Stimulated activated CD8-positive, alpha-beta memory T cell treated with anti-CD3 and anti-CD28 coated beads, Interleukin-12 subunit alpha, Interleukin-12 subunit beta, amount 100 ng/mL, for 1 hour (primary cell): Measurements from ENCODE around the gene CORO7.

Experiments used
- DNase-seq: peaks from one replicate; pipeline ENCODE4 v3.0.0-alpha.2; 2020; ENCODE audit warnings: low read depth

The CORO7 gene

DNA sequence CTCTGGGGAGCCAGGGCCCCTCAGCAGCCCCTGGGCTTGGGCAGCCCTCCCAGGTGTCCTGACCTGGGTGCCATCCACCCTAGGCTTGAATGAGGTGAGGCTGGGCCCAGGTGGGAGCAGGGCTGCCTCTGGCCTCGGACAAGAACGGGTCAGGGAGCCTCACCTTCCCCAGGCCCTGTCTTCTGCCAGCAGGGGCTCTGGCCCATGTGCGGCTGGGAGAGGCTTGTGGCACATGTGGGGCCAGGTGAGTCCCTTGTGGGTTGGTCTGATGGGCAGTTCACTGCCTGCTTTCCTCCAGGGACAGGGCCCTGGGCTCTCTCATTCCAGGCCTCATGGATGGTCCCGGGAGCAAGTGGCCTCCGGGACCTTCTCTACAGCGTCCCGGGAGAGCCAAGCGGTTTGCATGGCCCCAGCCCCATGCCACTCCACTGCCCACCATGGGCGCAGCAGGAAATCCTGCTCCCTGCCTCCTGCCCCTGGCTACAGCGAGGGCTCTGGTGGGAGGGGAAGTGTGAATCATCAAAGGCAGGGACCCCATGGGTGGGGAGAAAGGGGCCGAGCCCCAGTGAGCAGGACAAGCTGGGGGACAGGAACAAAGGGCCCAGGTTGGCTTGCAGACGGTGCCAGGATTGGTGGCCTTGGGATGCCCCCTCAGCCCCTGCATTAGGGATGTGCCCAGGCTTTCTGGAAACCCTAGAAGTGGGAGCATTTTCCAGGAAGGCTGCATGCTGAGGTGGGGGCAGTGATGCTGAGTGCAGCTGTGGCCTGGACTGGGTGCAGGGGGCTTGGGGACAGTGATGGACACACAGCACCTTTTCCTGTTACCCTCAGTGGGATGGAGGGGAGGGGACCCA is 32.6 kb downstream of the CORO7 start:
- DNase-seq: no peak

DNA sequence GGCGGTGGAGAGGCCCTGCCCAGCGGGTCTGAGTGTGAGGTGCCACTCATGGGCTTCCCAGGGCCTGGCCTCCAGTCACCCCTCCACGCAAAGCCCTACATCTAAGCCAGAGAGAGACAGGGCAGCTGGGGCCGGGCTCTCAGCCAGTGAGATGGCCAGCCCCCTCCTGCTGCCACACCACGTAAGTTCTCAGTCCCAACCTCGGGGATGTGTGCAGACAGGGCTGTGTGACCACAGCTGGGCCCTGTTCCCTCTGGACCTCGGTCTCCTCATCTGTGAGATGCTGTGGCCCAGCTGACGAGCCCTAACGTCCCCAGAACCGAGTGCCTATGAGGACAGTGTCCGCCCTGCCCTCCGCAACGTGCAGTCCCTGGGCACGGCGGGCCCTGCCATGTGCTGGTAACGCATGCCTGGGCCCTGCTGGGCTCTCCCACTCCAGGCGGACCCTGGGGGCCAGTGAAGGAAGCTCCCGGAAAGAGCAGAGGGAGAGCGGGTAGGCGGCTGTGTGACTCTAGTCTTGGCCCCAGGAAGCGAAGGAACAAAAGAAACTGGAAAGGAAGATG is 33.5 kb downstream of the CORO7 start:
- DNase-seq: no peak

DNA sequence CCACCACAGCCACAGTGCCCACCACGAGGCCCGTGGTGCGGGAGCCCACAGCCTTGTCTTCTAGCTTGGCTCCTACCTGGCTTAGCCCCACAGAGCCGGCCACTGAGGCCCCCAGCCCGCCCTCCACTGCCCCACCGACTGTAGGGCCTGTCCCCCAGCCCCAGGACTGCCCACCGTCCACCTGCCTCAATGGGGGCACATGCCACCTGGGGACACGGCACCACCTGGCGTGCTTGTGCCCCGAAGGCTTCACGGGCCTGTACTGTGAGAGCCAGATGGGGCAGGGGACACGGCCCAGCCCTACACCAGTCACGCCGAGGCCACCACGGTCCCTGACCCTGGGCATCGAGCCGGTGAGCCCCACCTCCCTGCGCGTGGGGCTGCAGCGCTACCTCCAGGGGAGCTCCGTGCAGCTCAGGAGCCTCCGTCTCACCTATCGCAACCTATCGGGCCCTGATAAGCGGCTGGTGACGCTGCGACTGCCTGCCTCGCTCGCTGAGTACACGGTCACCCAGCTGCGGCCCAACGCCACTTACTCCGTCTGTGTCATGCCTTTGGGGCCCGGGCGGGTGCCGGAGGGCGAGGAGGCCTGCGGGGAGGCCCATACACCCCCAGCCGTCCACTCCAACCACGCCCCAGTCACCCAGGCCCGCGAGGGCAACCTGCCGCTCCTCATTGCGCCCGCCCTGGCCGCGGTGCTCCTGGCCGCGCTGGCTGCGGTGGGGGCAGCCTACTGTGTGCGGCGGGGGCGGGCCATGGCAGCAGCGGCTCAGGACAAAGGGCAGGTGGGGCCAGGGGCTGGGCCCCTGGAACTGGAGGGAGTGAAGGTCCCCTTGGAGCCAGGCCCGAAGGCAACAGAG is 34.2 kb downstream of the CORO7 start:
- no peak for DNase-seq

DNA sequence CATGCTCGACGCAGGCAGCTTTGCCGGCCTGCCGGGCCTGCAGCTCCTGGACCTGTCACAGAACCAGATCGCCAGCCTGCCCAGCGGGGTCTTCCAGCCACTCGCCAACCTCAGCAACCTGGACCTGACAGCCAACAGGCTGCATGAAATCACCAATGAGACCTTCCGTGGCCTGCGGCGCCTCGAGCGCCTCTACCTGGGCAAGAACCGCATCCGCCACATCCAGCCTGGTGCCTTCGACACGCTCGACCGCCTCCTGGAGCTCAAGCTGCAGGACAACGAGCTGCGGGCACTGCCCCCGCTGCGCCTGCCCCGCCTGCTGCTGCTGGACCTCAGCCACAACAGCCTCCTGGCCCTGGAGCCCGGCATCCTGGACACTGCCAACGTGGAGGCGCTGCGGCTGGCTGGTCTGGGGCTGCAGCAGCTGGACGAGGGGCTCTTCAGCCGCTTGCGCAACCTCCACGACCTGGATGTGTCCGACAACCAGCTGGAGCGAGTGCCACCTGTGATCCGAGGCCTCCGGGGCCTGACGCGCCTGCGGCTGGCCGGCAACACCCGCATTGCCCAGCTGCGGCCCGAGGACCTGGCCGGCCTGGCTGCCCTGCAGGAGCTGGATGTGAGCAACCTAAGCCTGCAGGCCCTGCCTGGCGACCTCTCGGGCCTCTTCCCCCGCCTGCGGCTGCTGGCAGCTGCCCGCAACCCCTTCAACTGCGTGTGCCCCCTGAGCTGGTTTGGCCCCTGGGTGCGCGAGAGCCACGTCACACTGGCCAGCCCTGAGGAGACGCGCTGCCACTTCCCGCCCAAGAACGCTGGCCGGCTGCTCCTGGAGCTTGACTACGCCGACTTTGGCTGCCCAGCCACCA is 35.1 kb downstream of the CORO7 start:
- no peak for DNase-seq

DNA sequence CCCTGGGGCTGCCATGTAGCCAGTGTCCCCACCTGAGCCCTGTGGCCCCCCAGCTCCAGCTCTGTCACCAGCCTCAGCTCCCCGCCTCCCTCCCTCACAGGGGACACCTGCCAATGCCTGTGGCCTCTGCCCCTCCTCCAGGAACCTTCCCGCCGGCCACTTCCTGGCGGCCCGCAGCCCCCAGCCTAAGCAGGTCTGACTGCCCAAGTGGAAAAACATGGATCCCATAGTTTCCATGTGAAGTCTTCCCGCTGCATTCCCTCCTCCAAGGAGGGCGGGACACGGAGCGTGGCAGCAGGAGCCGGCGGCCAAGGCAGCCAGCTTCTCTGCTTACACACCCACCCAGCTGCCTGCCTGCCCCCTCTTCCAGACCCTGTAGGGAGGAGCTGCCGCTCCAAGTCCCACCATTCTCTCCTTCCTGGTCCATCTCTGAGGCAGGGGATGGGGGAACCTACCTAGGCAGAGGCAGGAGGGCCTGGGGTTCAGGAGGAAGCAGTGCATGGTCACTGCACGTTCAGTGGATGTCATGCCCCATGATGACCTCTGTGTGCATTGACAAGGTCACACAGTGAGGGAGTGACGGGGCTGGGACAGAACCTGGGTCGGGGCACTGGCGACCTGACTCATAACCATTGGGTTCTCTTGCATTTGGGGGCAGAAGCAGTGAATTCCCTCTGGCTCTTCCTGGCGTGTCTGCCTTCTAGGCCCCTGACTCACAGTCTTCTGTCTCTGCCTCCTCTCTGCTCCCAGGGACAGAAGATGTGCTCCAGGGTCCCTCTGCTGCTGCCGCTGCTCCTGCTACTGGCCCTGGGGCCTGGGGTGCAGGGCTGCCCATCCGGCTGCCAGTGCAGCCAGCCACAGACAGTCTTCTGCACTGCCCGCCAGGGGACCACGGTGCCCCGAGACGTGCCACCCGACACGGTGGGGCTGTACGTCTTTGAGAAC is 36.0 kb downstream of the CORO7 start:
- no peak for DNase-seq

DNA sequence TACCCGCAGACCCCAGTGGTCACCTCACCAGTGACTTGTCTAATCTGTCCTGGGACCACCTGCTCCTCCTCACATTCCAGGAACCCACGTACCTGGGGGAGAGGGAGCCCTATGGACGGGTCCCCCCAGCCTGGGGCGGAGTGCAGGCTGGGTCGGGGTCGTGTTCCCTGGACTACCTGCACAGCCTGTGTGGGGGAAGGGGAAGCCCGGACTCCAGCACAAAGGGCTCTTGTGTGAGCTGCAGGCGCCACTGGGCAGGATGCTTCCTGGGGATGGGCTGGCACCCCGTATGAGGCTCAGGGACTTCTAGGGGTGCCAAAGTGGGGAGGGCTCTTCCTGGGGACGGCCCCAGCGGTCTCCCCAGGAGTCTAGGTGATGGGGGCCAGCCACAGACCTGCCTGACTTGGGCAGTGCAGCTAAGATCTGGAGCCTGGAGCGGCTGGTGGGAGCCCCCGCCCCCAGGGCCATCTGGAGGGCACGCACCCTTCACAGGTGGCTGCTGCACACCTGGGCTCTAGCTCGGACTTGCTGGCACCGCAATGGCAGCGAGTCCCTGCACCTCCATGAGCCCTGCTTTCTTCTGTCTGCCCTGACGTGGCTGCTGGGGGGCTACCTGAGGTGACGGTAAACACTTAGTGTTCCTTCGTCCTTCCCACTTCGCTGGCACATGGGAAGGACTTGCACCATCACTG is 37.3 kb downstream of the CORO7 start:
- DNase-seq: no peak

DNA sequence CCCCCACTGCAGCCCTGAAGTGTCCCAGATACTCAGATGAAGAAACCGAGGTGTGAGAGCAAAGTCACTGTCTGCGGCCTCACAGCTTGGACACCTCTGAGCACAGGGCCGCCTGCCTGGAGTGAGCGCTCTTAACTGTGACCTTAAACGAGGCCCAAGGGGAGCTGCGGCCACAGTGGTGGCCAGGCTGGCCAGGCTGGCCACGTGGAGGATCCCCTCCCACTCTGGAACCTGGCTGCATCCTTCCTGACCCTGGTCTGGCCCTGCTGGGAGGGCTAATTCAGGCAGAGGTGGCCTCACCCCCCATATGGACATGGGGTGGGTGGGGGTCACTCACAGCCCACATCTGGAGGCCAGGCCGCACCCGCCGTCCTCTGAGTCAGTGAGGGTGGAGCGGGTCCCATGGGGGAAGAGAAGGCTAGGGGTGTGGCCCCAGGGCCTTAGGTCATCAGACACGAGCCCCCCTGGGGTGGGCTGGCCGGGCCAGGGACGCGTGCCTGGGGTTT is 38.2 kb downstream of the CORO7 start:
- no peak for DNase-seq

DNA sequence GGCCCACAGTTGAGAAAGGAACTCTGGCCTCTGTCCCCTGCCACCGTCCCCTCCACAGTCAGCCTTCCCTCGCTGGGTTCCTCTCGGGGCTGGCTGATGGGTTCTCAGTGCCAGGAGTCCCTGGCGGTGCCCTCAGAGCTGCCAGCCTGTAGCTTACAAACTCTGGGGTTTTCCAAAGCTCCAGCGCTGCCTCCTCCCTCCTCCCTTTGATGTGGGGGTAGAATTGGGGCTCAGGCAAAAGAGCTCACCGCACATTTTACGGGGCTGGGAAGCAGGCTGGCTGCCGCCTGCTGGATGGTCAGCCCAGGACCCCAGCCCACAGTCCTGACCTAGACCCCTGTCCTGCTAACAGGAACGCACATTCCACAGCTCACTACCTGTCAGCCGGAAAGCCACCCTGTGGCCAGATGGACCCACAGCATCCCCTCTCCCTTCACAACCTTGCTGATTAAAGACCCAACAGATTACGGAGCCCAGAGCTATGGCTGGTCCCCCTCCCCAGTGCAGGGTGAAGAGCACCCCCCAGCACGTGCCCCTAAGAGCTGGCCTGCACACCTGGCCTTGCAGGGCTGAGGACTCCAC is 38.7 kb downstream of the CORO7 start:
- no peak for DNase-seq

DNA sequence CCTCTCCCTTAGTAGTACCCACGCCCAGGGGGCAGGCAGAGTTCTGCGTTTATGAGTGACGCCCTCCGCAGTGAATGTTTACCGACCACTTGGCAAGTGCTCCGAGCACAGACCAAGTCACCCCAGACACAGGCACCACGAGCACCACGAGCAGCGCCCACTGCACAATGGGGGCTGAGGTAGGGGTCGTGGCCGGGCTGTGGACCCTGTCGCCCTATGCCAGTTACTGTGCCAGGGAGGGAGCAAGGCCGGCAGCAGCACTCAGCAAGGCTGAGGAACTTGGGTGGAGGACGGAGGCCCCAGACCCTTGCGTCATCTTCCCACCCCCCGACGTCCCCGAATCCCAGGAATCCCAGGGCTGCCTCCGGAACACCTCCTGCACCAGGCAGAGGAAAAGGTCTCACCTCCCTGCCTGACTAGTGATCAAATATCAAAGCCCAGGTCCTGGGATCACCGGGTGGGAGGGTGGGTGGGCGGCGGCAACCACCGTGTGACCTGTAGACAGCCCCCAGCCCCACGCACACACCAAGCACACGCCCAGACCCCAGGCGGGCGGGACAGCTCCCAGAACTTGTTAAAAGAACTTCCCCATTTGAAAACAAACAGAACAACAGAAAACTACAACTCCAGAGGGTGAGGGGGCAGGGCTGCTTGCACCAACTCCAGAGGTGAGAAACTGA is 39.4 kb downstream of the CORO7 start:
- no peak for DNase-seq

DNA sequence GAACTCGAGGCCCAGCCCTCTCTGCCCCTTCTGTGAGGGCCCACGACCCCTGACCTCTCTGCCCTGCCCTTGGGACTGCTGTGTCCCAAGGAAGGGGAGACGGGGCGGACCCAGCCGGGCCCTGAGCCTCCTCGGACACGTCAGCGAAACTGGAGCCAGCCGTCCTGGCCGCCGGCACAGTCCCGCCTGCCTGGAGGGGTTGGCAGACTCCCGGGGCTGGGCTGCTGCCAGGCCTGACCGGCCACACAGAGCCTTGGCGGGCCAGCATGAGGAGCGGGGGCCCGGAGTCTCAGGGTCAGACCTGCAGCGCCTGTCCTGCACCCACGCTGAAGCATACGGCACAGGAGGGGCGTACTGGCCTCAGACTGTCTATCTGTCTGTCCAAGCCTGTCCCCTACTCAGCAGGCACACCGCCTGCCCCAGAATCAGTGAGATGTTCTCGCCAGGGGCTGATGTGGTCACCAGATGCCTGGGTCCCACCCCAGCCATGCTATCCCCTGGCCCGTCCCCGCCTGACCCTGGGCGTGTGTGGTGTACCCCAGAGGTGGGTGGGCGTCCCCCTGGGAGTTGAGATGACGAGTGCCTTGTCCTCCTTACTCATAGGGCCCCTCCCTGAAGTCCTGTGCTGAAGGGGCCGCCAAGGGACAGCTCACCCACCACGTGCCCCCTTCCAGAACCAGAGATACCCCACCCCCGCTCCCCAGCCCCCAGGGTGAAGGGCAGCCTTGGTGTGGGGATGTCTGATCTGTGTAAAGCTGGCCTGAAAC is 40.1 kb downstream of the CORO7 start:
- no peak for DNase-seq

DNA sequence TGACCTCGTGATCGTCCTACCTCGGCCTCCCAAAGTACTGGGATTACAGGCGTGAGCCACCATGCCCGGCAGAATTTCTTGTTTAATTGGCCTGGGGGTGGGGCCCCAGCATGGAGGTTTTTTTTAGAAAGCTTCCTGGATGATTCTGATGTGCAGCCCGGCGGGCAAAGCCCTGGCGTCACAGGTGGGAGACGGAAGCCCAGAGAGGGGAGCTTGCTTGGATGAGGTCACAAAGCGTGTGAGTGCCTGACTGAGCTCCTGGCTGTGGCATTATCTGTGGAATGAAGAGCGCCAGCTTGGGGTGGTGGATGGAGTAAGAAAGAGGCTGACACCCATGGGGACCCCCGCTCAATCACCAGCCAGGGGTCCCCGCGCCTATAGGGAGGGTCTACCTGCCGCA is 40.7 kb downstream of the CORO7 start:
- DNase-seq: no peak

DNA sequence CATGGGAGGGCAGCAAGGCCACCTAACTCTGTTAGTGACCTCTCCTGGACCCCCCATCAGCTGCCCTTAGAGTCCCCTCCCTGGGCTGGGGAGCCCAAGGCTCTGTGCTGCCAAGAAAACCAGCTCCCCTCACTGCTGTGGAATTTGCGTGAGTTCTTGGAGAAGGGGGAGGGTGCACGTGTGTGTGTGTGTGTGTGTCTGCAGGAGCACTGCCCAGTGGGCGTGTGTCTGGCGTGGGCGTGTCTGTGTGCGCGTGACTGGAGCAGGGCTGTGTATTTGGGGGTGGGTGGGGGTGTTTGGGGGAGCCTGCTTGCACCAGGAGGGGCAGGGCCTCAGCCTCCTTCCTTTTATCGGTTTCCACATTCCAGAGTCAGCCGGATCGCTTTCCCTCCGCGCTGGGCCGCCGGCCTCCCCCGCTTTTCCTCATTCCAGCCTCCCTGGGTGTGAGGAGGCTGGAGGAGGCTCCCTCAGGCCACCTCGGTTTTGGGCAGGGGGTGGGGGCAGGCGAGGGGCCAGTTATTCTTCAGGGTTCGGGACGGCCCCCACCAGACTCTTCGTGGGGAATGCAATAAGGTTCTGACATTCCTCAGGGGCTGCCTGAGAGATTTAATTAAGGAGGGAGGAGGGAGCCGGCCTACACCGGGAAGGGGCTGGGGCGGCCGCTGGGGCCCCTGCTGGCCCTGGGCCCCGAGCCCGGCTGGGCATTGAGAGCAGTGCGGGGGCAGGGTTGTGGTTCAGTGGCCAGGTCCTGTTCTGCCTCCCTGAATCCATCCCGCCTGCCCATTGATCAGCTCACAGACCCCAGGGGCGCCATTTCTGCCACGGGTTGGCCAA is 42.3 kb downstream of the CORO7 start:
- DNase-seq: no peak

DNA sequence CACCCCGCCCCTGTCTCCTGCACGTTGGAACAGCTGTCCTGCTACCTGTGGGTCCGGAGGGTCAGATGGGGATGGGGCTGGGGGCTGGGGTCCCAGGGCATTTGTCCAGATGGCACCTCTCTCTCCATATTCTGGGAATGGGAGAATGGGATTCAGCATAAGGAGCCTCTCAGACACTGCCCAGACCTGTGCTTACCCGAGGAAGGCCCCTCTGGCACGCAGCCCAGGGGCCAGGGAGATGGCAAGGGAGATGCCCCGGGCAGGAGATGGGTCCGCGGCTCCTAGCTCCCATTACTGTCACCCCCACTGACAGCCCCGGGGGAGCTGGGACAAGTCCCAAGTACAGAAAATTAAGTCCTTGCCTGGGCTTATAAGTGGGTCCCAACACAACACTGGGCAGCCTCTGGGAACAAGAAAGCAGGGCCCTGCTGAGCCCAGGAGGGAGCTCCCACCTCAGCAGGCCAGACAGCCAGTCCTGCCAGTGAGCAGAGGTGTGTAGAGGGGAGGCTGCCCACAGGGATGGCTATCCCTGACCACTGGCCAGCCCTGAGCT is 43.0 kb downstream of the CORO7 start:
- DNase-seq: no peak

DNA sequence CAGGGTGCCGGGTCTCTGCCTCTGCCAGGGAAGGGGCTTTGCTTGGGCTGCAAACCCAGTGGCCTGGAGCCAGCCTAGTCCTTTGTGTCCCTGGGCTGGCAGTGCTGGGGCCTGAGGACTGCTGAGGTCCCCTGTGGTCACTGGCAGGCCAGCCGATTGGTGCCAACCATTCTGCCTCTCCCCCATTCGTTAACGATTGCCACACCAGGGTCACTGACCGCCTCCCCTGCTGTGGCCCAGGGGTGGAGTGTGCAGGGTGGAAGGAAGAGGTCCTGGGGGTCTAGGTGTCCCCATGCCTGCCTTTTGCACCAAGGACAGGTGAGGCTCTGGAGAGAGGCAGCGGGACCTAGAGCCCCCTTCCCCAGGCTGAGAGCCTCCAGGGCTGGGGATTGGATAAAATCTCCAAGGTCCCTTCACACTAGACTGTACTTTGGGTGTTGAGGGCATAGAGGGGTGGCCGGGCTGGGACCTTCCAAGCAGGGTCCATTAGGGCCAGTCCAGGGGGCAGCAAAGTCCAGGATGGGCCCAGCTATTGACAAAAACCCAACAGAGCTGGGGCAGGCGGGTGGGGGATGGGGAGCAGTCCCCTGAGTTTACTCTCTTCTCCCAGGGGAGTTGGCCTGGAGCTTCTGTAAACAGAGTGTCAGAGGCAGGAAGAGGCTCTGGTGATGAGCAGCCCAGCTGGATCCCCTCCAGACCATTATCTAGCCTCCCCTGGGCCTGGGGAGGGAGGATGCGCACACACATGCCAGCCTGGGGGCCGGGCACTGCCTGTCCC is 43.6 kb downstream of the CORO7 start:
- DNase-seq: no peak

DNA sequence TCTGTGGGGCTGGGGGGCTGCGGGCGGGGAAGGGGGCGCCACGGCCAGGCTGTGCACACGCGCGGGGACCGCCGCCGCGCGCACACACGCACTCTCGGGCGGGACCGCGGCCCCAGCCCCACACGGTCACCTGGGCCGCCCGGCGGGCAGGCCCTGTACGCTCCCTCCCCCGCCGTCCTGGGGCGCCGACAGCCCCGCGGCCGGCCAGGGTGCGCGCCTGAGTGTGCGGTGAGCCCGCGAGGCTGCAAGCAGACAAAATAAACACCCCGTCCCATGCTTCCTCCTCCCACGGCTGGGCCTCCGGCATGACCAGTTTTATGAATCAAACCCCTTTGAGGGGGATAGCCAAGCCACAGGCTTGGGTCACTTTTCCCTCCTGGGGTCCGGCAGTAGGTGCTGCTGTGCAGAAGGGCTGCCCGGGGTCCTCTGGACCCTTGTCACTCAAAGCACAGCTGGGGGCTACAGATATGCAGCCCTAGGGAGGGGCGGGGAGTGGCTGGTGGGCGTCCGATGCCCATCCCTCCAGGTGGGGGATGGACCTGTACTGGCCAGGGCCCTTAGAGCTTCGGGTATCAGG is 44.3 kb downstream of the CORO7 start:
- no peak for DNase-seq
